A673 (cell line): ENCODE results near the gene ARHGAP12. TPM values are rescaled to one million over a fixed set of nuclear protein-coding genes. Genes with fewer than 3 reads are reported as not detected.
"Not testable (repeated sequence)": the region's sequence is repeated elsewhere in the genome, so short reads cannot be mapped to it uniquely, and the experiment has no call there.

Experiments
- BruUV-seq: library from RNA; stranded (reverse); fragments of 400-500 nt; replicated peaks from 2 replicates; lab custom pipeline; 2021; lab: Mats Ljungman, UMichigan
- CTCF ChIA-PET: fragments of 300-600 bp; sonication (Branson Sonifier 250); formaldehyde crosslinking; loops from one replicate; lab custom pipeline; 2022; ENCODE audit warnings: antibody characterized with exemption; lab: Charles Lee
- POLR2A ChIA-PET: fragments of 300-600 bp; sonication (Branson Sonifier 250); formaldehyde crosslinking; loops from one replicate; lab custom pipeline; 2022; ENCODE audit warnings: antibody characterized with exemption; ENCODE audit not compliant: low non-redundant PET; lab: Charles Lee
- DNase-seq: peaks from one replicate; pipeline ENCODE4 v3.0.0-alpha.2; 2015; ENCODE audit warnings: low spot score
- H3K27ac ChIP-seq: fragments of 200-600 bp; sonication (generic); 2 replicates; pipeline ENCODE4 v1.5.1; 2016; ENCODE audit warnings: mixed run types, low read depth, mild to moderate bottlenecking, mixed read lengths, antibody characterized with exemption, low read length; ENCODE audit not compliant: poor library complexity, severe bottlenecking
- H3K27me3 ChIP-seq: fragments of 200-600 bp; sonication (generic); replicated peaks from 2 replicates; pipeline ENCODE4 v1.6.1; 2017; ENCODE audit warnings: mixed run types, low read depth, mild to moderate bottlenecking, mixed read lengths, antibody characterized with exemption, low read length; ENCODE audit not compliant: insufficient read depth, poor library complexity
- H3K36me3 ChIP-seq: fragments of 200-600 bp; sonication (generic); 2 replicates; pipeline ENCODE4 v1.6.1; 2016; ENCODE audit warnings: mixed run types, mild to moderate bottlenecking, mixed read lengths, antibody characterized with exemption, low read length; ENCODE audit not compliant: insufficient read depth, poor library complexity, severe bottlenecking
- H3K4me1 ChIP-seq: fragments of 200-600 bp; sonication (generic); 2 replicates; pipeline ENCODE4 v1.6.1; 2017; ENCODE audit warnings: mixed run types, mild to moderate bottlenecking, mixed read lengths, antibody characterized with exemption, low read length; ENCODE audit not compliant: insufficient read depth, poor library complexity, severe bottlenecking
- H3K4me3 ChIP-seq: fragments of 200-600 bp; sonication (generic); 2 replicates; pipeline ENCODE4 v1.5.1; 2016; ENCODE audit warnings: low read depth, mixed run types, mild to moderate bottlenecking, mixed read lengths, low read length; ENCODE audit not compliant: poor library complexity, severe bottlenecking
- H3K9me3 ChIP-seq: fragments of 200-600 bp; sonication (generic); 2 replicates; pipeline ENCODE4 v1.6.1; 2016; ENCODE audit warnings: mixed run types, low read depth, mild to moderate bottlenecking, mixed read lengths, antibody characterized with exemption, low read length; ENCODE audit not compliant: poor library complexity, severe bottlenecking
- CTCF ChIP-seq: fragments of 300-800, 200-600 bp; sonication (generic); conservative IDR thresholded peaks from 2 replicates; pipeline ENCODE4 v1.5.1; 2017; ENCODE audit warnings: low read depth, mild to moderate bottlenecking, antibody characterized with exemption, low read length, moderate library complexity, mixed read lengths
- EZH2 ChIP-seq: fragments of 200-600 bp; sonication (generic); IDR thresholded peaks from 2 replicates; pipeline ENCODE4 v1.6.1; 2017; ENCODE audit warnings: borderline replicate concordance, low read depth, mild to moderate bottlenecking, mixed read lengths, antibody characterized with exemption, low read length; ENCODE audit not compliant: poor library complexity, severe bottlenecking
- intact Hi-C: fragments of 100-400 bp; cut with micrococcal nuclease; formaldehyde crosslinking; loops from one replicate; pipeline ENCODE4 v1.10.0; 2022; ENCODE audit not compliant: unreplicated experiment
- total RNA-seq: library from RNA; stranded (reverse); gene quantifications from 2 replicates; pipeline ENCODE4 v1.2.3, GENCODE V29; 2021

The ARHGAP12 gene
- total RNA-seq, 1 experiment from 2014 or later = 30.0 TPM

- no peak overlapping the region for H3K27ac ChIP-seq
Observed at GRCh38 chr10:31896968-31897384, 31.7 kb downstream of the ARHGAP12 start.

GRCh38 chr10:31895722-31896121 lies 32.9 kb downstream of the ARHGAP12 start:
- DNase-seq, H3K27me3 ChIP-seq, POLR2A ChIA-PET, H3K27ac ChIP-seq, H3K36me3 ChIP-seq, intact Hi-C loops, CTCF ChIA-PET, BruUV-seq, H3K4me1 ChIP-seq, H3K9me3 ChIP-seq, H3K4me3 ChIP-seq: not testable (repeated sequence)

More at GRCh38 chr10:31896968-31897384, 31.7 kb downstream of the ARHGAP12 start:
- peaks cover 10% of the 10 kb centered on the region for H3K36me3 ChIP-seq
- ChIA-PET POLR2A (no interaction called here), CTCF (no interaction called here)
- no peak for DNase-seq
- no TSS peak for BruUV-seq
- no peaks in the 10 kb centered on the region for H3K9me3 ChIP-seq
- no peaks in the 10 kb centered on the region for H3K27me3 ChIP-seq
- intact Hi-C loops = no loop called here
- no peaks in the 10 kb centered on the region for H3K4me1 ChIP-seq
- no peak overlapping the region for H3K4me3 ChIP-seq
- TF ChIP-seq CTCF = no peak
- TF ChIP-seq EZH2 = no peak

- intact Hi-C loops = no loop called here
- POLR2A ChIA-PET = no interaction called here
- Histone ChIP-seq H3K36me3 (no peaks in the 10 kb centered on the region), H3K27me3 (no peaks in the 10 kb centered on the region), H3K4me1 (peaks cover 17% of the 10 kb centered on the region), H3K9me3 (no peaks in the 10 kb centered on the region), H3K4me3 (no peak overlapping the region), H3K27ac (no peak overlapping the region)
- TF ChIP-seq CTCF (no peak), EZH2 (no peak)
- no TSS peak for BruUV-seq
- no peak for DNase-seq
- CTCF ChIA-PET = no interaction called here
Observed at GRCh38 chr10:31888442-31888841, 40.2 kb downstream of the ARHGAP12 start.

- BruUV-seq = no TSS peak
- no peaks in the 10 kb centered on the region for H3K9me3 ChIP-seq
- H3K4me3 ChIP-seq = no peak overlapping the region
- CTCF ChIA-PET = no interaction called here
- intact Hi-C loops = no loop called here
- DNase-seq = no peak
- TF ChIP-seq EZH2 (no peak), CTCF (no peak)
- no peak overlapping the region for H3K27ac ChIP-seq
- peaks cover 17% of the 10 kb centered on the region for H3K4me1 ChIP-seq
- no peaks in the 10 kb centered on the region for H3K27me3 ChIP-seq
- POLR2A ChIA-PET = no interaction called here
- no peaks in the 10 kb centered on the region for H3K36me3 ChIP-seq
Observed at GRCh38 chr10:31887850-31888249, 40.8 kb downstream of the ARHGAP12 start.
